HepG2 (cell line): Measurements from ENCODE around the gene ANXA2. TPM values are rescaled to one million over a fixed set of nuclear protein-coding genes. Genes with fewer than 3 reads are reported as not detected.

ENCODE experiments used
- AHR ChIP-seq: IDR thresholded peaks from 2 replicates; pipeline ENCODE4 v1.6.1; 2018; ENCODE audit warnings: missing genetic modification reagents, missing compliant biosample characterization
- ATF1 ChIP-seq: IDR thresholded peaks from 2 replicates; pipeline ENCODE4 v1.6.1; 2016; ENCODE audit warnings: mild to moderate bottlenecking, control low read depth
- ATF7 ChIP-seq, 2 experiments: fragments of 450-650 bp in 1 of 2; sonication (generic) in 1 of 2; formaldehyde crosslinking in 1 of 2; IDR thresholded peaks; 2 replicates each; pipeline versions ENCODE4 v1.4.0 to v1.6.1; 2016 to 2020; ENCODE audit warnings: antibody characterized with exemption in 1 of 2, mild to moderate bottlenecking in 1 of 2, missing genetic modification reagents in 1 of 2
- CREM ChIP-seq, 2 experiments: sonication (generic) in 1 of 2; formaldehyde crosslinking in 1 of 2; IDR thresholded peaks; 2 replicates each; pipeline versions ENCODE4 v1.4.0 to v1.6.1; 2016 to 2020; ENCODE audit warnings: antibody characterized with exemption in 1 of 2, mild to moderate bottlenecking in 1 of 2, missing genetic modification reagents in 1 of 2
- FIP1L1 ChIP-seq: fragments of 200-400 bp; formaldehyde crosslinking; IDR thresholded peaks from 2 replicates; pipeline ENCODE4 v1.6.1; 2018; ENCODE audit warnings: low read depth, mild to moderate bottlenecking, low read length, moderate library complexity, borderline replicate concordance; ENCODE audit not compliant: insufficient read depth
- HDAC6 ChIP-seq: fragments of 200-600 bp; sonication (generic); IDR thresholded peaks from 2 replicates; pipeline ENCODE4 v1.7.0; 2017; ENCODE audit warnings: mild to moderate bottlenecking, antibody characterized with exemption, low read length, low read depth
- ISX ChIP-seq: sonication (generic); formaldehyde crosslinking; conservative IDR thresholded peaks from 2 replicates; pipeline ENCODE4 v1.5.0; 2020; ENCODE audit warnings: missing genetic modification reagents
- MBD4 ChIP-seq: IDR thresholded peaks from 2 replicates; pipeline ENCODE4 v1.6.1; 2012; ENCODE audit warnings: low read length, inconsistent platforms, borderline replicate concordance
- MIER3 ChIP-seq: IDR thresholded peaks from 2 replicates; pipeline ENCODE4 v1.6.1; 2016; ENCODE audit warnings: missing compliant biosample characterization, borderline replicate concordance
- PAWR ChIP-seq: sonication (generic); formaldehyde crosslinking; IDR thresholded peaks from 2 replicates; pipeline ENCODE4 v1.4.0; 2020; ENCODE audit warnings: missing genetic modification reagents, mild to moderate bottlenecking, borderline replicate concordance
- RFXAP ChIP-seq: sonication (generic); formaldehyde crosslinking; IDR thresholded peaks from 2 replicates; pipeline ENCODE4 v1.4.0; 2020; ENCODE audit warnings: missing genetic modification reagents, borderline replicate concordance
- TBP ChIP-seq: sonication (generic); formaldehyde crosslinking; IDR thresholded peaks from 2 replicates; pipeline ENCODE4 v1.5.0; 2020; ENCODE audit warnings: missing genetic modification reagents
- TOPORS ChIP-seq: sonication (generic); formaldehyde crosslinking; IDR thresholded peaks from 2 replicates; pipeline ENCODE4 v1.8.0; 2023; ENCODE audit warnings: mild to moderate bottlenecking, missing genetic modification reagents
- YEATS4 ChIP-seq: sonication (generic); formaldehyde crosslinking; IDR thresholded peaks from 2 replicates; pipeline ENCODE4 v1.4.0; 2020; ENCODE audit warnings: missing genetic modification reagents, borderline replicate concordance
- ZFP36L1 ChIP-seq: sonication (generic); formaldehyde crosslinking; IDR thresholded peaks from 2 replicates; pipeline ENCODE4 v1.8.0; 2022; ENCODE audit warnings: mild to moderate bottlenecking, missing genetic modification reagents, moderate library complexity
- ZFX ChIP-seq: sonication (generic); formaldehyde crosslinking; IDR thresholded peaks from 2 replicates; pipeline ENCODE4 v1.4.0; 2020; ENCODE audit warnings: mild to moderate bottlenecking, low read depth, missing genetic modification reagents, moderate library complexity
- ZNF225 ChIP-seq: sonication (generic); formaldehyde crosslinking; IDR thresholded peaks from 2 replicates; pipeline ENCODE4 v1.4.0; 2020; ENCODE audit warnings: mild to moderate bottlenecking, missing genetic modification reagents
- ZNF337 ChIP-seq: sonication (generic); formaldehyde crosslinking; IDR thresholded peaks from 2 replicates; pipeline ENCODE4 v1.5.1; 2020; ENCODE audit warnings: missing genetic modification reagents, low read depth, mild to moderate bottlenecking, borderline replicate concordance
- ZNF430 ChIP-seq: sonication (generic); formaldehyde crosslinking; IDR thresholded peaks from 2 replicates; pipeline ENCODE4 v1.9.0; 2021; ENCODE audit warnings: mild to moderate bottlenecking, missing genetic modification reagents
- ZNF567 ChIP-seq: sonication (generic); formaldehyde crosslinking; IDR thresholded peaks from 2 replicates; pipeline ENCODE4 v1.8.1; 2023; ENCODE audit warnings: mild to moderate bottlenecking, missing genetic modification reagents, borderline replicate concordance
- ZNF629 ChIP-seq: sonication (generic); formaldehyde crosslinking; conservative IDR thresholded peaks from 2 replicates; pipeline ENCODE4 v1.5.0; 2020; ENCODE audit warnings: missing genetic modification reagents
- ZNF652 ChIP-seq: IDR thresholded peaks from 2 replicates; pipeline ENCODE4 v1.6.1; 2016; ENCODE audit warnings: low read depth, borderline replicate concordance
- ZNF773 ChIP-seq: sonication (generic); formaldehyde crosslinking; IDR thresholded peaks from 2 replicates; pipeline ENCODE4 v1.4.0; 2020; ENCODE audit warnings: missing genetic modification reagents, borderline replicate concordance
- ZNF776 ChIP-seq: sonication (generic); formaldehyde crosslinking; IDR thresholded peaks from 2 replicates; pipeline ENCODE4 v1.4.0; 2020; ENCODE audit warnings: mild to moderate bottlenecking, missing genetic modification reagents
- polyA plus RNA-seq, 8 experiments: library from polyadenylated mRNA; depleted of rRNA in 3 of 8; stranded (reverse) in 7 of 8; unstranded in 1 of 8; fragments of >200 nt; fragmentation: Illumina TruSeq in 4 of 8; extraction: Trizol in 4 of 8; gene quantifications; 2 replicates each; pipeline versions ENCODE4 v1.2.1 to v1.2.3, GENCODE V29; 2011 to 2016; ENCODE audit warnings: low read depth in 4 of 8, missing spikeins in 1 of 8, mixed read lengths in 1 of 8; ENCODE audit not compliant: insufficient read depth in 1 of 8
- total RNA-seq, 5 experiments: library from RNA; depleted of rRNA; stranded (reverse); fragments of >200 nt; fragmentation: Illumina TruSeq; extraction: Trizol; gene quantifications; 2 replicates each; pipeline ENCODE4 v1.2.3, GENCODE V29; 2016; ENCODE audit warnings: low read depth in 1 of 5
- TF ChIP-seq, protein P1 (sequence below): sonication (generic); formaldehyde crosslinking; IDR thresholded peaks from 2 replicates; pipeline ENCODE4 v1.4.0; 2020; ENCODE audit warnings: missing genetic modification reagents
- TF ChIP-seq, protein P2 (sequence below): sonication (generic); formaldehyde crosslinking; IDR thresholded peaks from 2 replicates; pipeline ENCODE4 v1.5.0; 2020; ENCODE audit warnings: missing genetic modification reagents
- TF ChIP-seq, protein P3 (sequence below): sonication (generic); formaldehyde crosslinking; IDR thresholded peaks from 2 replicates; pipeline ENCODE4 v1.8.1; 2022; ENCODE audit warnings: mild to moderate bottlenecking, missing genetic modification reagents

ANXA2 gene
- total and polyA plus RNA-seq, 2 of the 13 experiments (the other 11 are each of a cell fraction or from before 2014, with no cell fraction given): 196 to 613 TPM

DNA sequence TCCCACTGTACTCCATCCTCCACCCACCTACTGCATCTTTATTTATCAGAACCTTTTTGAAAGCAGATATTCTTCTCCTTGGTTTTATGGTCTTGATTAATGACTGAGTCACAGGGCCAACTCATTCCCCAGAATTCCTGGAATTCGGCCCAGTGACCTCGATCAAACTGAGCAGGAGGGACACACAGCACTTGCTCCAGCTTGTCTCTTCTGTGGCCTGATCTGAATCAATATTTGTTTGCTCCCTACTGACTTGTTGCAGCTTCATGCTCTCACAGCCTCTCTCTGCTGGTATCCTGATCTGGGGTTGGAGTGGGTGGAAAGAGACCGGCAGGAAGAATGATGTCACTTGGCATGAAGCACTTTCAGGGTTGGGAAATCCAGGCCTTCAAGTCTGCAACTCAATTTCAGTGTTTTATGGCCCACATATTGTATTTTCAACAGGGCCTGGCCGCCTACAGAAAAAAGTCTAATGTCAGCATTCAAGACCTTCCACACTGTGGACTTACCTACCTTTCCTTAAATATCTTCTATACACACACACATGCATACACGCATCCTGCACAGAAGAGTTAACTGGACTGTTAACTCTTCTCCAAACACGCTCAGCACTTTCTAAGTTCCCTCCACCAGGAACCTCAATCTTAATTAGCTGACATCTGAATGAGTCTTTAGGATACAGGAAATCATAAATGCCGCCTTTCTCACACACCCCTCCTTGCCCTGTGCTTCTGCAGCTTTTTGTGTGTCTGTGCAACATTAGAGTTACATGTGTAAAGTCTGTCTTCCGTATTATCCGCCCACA lies 4.6 kb downstream of the ANXA2 start (continued):
- TF ChIP-seq ATF7 (IDR thresholded peaks at IDR 0.05) (peak; percentile 86; the same call in 1 of the 2 replicates), ATF7 (CRISPR knock-in tag; IDR thresholded peaks at IDR 0.05) (peak; percentile 96), ZNF337 (CRISPR knock-in tag) (no peak; the same call in 1 of the 2 replicates), PAWR (no peak), HDAC6 (no peak), ZNF776 (CRISPR knock-in tag) (no peak), MIER3 (peak; percentile 97; the same call in 1 of the 2 replicates), ZNF773 (no peak), TBP (CRISPR knock-in tag) (no peak), YEATS4 (peak; percentile 71; the same call in 1 of the 2 replicates), ZNF567 (CRISPR knock-in tag) (no peak), FIP1L1 (no peak), RFXAP (CRISPR knock-in tag) (peak; percentile 32; the same call in 1 of the 2 replicates), AHR (CRISPR knock-in tag) (peak; percentile 61; the same call in 1 of the 2 replicates), CREM (IDR thresholded peaks at IDR 0.05) (peak; percentile 78; the same call in 1 of the 2 replicates), CREM (CRISPR knock-in tag; IDR thresholded peaks at IDR 0.05) (no peak), ISX (CRISPR knock-in tag) (no peak), ZNF430 (CRISPR knock-in tag) (no peak), ZNF225 (CRISPR knock-in tag) (no peak), ATF1 (peak; percentile 59; the same call in 1 of the 2 replicates), ZFX (CRISPR knock-in tag) (peak; percentile 86), ZNF652 (CRISPR knock-in tag) (peak; percentile 27; the same call in 1 of the 2 replicates), MBD4 (no peak), ZFP36L1 (CRISPR knock-in tag) (peak; percentile 73; the same call in 1 of the 2 replicates), TOPORS (no peak), ZNF629 (CRISPR knock-in tag) (0 out of 2 replicates have a peak, but pooled peaks have one; percentile 16)
- TF ChIP-seq, protein P1, sequence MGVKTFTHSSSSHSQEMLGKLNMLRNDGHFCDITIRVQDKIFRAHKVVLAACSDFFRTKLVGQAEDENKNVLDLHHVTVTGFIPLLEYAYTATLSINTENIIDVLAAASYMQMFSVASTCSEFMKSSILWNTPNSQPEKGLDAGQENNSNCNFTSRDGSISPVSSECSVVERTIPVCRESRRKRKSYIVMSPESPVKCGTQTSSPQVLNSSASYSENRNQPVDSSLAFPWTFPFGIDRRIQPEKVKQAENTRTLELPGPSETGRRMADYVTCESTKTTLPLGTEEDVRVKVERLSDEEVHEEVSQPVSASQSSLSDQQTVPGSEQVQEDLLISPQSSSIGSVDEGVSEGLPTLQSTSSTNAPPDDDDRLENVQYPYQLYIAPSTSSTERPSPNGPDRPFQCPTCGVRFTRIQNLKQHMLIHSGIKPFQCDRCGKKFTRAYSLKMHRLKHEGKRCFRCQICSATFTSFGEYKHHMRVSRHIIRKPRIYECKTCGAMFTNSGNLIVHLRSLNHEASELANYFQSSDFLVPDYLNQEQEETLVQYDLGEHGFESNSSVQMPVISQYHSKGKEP: no peak
- TF ChIP-seq, protein P2, sequence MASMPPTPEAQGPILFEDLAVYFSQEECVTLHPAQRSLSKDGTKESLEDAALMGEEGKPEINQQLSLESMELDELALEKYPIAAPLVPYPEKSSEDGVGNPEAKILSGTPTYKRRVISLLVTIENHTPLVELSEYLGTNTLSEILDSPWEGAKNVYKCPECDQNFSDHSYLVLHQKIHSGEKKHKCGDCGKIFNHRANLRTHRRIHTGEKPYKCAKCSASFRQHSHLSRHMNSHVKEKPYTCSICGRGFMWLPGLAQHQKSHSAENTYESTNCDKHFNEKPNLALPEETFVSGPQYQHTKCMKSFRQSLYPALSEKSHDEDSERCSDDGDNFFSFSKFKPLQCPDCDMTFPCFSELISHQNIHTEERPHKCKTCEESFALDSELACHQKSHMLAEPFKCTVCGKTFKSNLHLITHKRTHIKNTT (CRISPR knock-in tag): no peak
- TF ChIP-seq, protein P3, sequence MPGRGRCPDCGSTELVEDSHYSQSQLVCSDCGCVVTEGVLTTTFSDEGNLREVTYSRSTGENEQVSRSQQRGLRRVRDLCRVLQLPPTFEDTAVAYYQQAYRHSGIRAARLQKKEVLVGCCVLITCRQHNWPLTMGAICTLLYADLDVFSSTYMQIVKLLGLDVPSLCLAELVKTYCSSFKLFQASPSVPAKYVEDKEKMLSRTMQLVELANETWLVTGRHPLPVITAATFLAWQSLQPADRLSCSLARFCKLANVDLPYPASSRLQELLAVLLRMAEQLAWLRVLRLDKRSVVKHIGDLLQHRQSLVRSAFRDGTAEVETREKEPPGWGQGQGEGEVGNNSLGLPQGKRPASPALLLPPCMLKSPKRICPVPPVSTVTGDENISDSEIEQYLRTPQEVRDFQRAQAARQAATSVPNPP (CRISPR knock-in tag): 0 out of 2 replicates have a peak, but pooled peaks have one; percentile 32
